Hepatocyte (in vitro differentiated cells): ENCODE measurements around the gene GJD3.

ENCODE experiments used
- CTCF ChIP-seq: fragments of 200-600 bp; sonication (generic); IDR thresholded peaks from 2 replicates; pipeline ENCODE4 v1.5.1; 2016; ENCODE audit warnings: antibody characterized with exemption, mild to moderate bottlenecking; ENCODE audit not compliant: poor library complexity
- EZH2 ChIP-seq: fragments of 200-600 bp; sonication (generic); IDR thresholded peaks from 2 replicates; pipeline ENCODE4 v1.6.1; 2016; ENCODE audit warnings: antibody characterized with exemption, mild to moderate bottlenecking, borderline replicate concordance
- EZH2phosphoT487 ChIP-seq: fragments of 200-600 bp; sonication (generic); IDR thresholded peaks from one replicate; pipeline ENCODE4 v1.6.1; 2018; ENCODE audit warnings: antibody characterized with exemption, mild to moderate bottlenecking, low read depth, moderate library complexity; ENCODE audit not compliant: unreplicated experiment, severe bottlenecking

GRCh38 chr17:40331743-40332641 is 32.5 kb downstream of the GJD3 start:
- TF ChIP-seq CTCF: no peak
- TF ChIP-seq EZH2: no peak
- TF ChIP-seq EZH2phosphoT487: no peak
